Measurements from ENCODE around the gene VMAC. TPM values are rescaled to one million over a fixed set of nuclear protein-coding genes. Genes with fewer than 3 reads are reported as not detected.

The VMAC gene
- total RNA-seq, 2 donors from 2014 or later = 24.6 TPM

DNA sequence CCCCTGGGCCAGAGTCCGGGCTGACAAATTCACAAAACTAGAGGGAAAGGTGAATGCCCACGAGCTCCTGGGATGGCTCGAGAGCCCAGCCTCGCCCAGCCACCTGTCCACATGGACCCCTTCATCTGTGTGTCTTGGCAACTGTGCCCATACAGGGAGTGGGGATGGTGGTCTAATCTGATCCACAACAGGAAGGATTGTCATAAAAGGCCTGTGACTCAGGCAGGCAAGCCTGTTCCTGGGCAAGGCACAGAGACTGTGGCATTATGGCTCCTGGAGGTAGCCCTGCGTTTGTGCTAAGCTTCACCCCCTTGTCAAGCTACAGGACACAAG is 29.4 kb downstream of the VMAC start:
- no peaks in the 10 kb centered on the region for H3K27me3 Mint-ChIP-seq
- peaks cover 8% of the 10 kb centered on the region for H3K4me1 Mint-ChIP-seq
- no peaks in the 10 kb centered on the region for H3K9me3 ChIP-seq (ENCODE audit: control insufficient read depth, low read length, poor library complexity, severe bottlenecking)
- no peak overlapping the region for H3K4me3 Mint-ChIP-seq
- peaks cover 2% of the 10 kb centered on the region for H3K36me3 Mint-ChIP-seq (ENCODE audit: low read depth)
- H3K27ac Mint-ChIP-seq = no peak overlapping the region
- no peak for DNase-seq
- no peak for ATAC-seq

DNA sequence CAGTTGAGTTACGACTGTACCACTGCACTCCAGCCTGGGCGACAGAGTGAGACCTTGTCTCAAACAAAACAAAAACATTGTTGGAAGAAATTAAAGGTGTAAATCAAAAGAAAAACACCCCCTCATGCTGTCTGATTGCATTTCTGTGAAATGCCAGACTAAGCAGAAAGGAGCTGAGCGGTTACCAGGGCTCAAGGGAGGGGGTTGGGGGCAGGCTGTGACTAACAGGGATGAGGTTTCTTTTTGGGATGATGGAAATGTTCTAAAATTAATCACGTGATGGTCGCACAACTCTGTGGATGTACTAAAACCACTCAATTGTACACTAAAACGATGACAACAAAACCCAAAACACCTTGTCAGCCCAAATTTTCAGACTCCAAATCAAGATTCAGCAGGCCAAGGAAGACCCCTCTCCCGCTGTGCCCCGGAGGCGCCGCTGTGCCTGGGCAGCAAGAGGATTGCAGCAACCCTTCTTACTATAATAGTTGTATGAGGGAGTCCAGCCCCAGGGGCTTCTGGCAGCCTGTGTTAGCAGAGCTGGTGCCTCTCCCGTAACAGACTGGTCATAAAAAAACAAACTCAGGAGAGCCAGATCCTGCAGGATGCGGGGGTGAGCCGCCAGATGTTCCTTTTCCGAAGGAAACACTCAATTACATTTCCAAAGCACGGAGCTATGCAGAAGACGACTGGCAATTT is 30.3 kb downstream of the VMAC start:
- peaks cover 2% of the 10 kb centered on the region for H3K36me3 Mint-ChIP-seq (ENCODE audit: low read depth)
- H3K27ac Mint-ChIP-seq = peak overlapping the region; percentile 72
- H3K27me3 Mint-ChIP-seq = no peaks in the 10 kb centered on the region
- DNase-seq (no peak), ATAC-seq (no peak)
- H3K4me1 Mint-ChIP-seq = peaks cover 8% of the 10 kb centered on the region
- H3K4me3 Mint-ChIP-seq = no peak overlapping the region
- no peaks in the 10 kb centered on the region for H3K9me3 ChIP-seq (ENCODE audit: control insufficient read depth, low read length, poor library complexity, severe bottlenecking)

GRCh38 chr19:5935473-5936291 is 31.0 kb downstream of the VMAC start:
- no peak overlapping the region for H3K4me3 Mint-ChIP-seq
- DNase-seq = no peak
- no peaks in the 10 kb centered on the region for H3K9me3 ChIP-seq (ENCODE audit: control insufficient read depth, low read length, poor library complexity, severe bottlenecking)
- peaks cover 2% of the 10 kb centered on the region for H3K36me3 Mint-ChIP-seq (ENCODE audit: low read depth)
- H3K27ac Mint-ChIP-seq = peak overlapping the region; percentile 37
- peaks cover 8% of the 10 kb centered on the region for H3K4me1 Mint-ChIP-seq
- H3K27me3 Mint-ChIP-seq = no peaks in the 10 kb centered on the region
- ATAC-seq = no peak

- H3K36me3 Mint-ChIP-seq (ENCODE audit: low read depth) = peaks cover 2% of the 10 kb centered on the region
- H3K27ac Mint-ChIP-seq = peak overlapping the region; percentile 37
- ATAC-seq = no peak
- peaks cover 8% of the 10 kb centered on the region for H3K4me1 Mint-ChIP-seq
- H3K27me3 Mint-ChIP-seq = no peaks in the 10 kb centered on the region
- DNase-seq = no peak
- no peaks in the 10 kb centered on the region for H3K9me3 ChIP-seq (ENCODE audit: control insufficient read depth, low read length, poor library complexity, severe bottlenecking)
- H3K4me3 Mint-ChIP-seq = no peak overlapping the region
These were observed 31.6 kb downstream of the VMAC start for GRCh38 chr19:5936292-5936592.

GRCh38 chr19:5937550-5937949 is 32.9 kb downstream of the VMAC start:
- no peaks in the 10 kb centered on the region for H3K27me3 Mint-ChIP-seq
- no peak for DNase-seq
- H3K4me3 Mint-ChIP-seq = no peak overlapping the region
- H3K36me3 Mint-ChIP-seq (ENCODE audit: low read depth) = peaks cover 2% of the 10 kb centered on the region
- no peak for ATAC-seq
- peak overlapping the region; percentile 16 for H3K27ac Mint-ChIP-seq
- H3K9me3 ChIP-seq (ENCODE audit: control insufficient read depth, low read length, poor library complexity, severe bottlenecking) = no peaks in the 10 kb centered on the region
- peaks cover 11% of the 10 kb centered on the region for H3K4me1 Mint-ChIP-seq

DNA sequence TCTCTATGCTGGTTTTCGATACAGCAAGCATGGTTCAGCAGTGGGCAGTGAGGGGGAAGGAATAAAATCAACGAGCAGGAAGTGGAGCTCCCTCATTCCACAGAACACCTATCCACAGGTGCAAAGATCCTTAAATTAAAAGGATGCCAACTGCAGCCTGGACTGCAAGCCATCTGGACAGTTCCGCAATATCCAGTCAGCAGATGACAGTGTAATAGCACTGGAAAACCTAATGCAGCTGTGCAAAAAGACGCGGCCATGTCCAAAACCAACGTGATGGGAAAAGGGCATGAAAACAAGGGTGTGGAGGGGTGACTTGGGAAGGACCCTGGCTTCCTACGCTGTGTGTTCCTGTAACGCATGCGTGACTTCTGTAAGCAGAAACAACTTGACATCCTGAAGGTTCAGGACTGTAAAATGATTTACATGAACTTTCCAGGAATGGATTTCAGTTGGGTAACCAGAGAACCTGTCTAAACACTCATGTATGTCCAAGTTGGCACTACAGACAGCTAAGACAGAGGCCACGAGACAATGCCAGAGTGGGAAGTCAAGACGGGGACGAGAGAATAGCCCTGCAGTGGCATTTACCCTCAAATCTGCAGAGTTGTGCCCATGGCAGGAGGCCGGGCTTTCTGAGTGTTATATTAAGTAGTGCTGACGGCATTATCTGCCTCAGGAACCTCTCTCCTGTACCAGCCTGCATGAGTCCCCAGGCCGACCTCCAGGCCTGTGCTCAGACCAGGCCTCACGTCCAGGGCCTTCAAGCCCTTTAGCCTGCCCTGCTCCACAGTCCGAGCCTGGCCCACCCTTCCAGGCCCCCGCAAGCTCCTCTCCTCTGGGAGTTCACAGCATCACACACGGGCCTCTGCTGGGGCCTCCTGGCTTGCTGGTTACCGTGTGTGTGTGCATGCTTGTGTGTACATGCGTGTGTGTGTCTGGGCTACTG is 35.9 kb downstream of the VMAC start:
- no peak for DNase-seq
- Mint-ChIP-seq H3K27me3 (no peaks in the 10 kb centered on the region), H3K27ac (no peak overlapping the region)

DNA sequence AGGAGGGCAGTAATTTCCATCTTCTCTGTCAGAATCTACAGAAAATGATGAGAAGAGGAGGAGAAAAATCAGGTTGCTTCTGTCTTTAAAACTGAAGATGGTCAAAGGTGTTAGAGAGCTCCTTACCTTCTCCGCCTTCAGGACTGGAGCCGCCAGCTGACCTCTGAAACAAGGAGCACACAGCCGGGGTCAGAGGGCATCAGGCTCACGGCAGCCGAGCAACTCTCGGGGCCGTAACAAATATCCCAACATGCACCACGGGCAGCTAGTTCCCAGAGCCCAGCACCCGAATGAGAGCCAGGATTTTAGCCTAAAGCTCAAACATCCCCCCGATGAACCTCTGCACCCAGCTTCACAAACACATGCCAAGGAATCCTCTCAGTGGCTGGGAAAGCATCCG is 37.0 kb downstream of the VMAC start:
- no peak overlapping the region for H3K4me3 Mint-ChIP-seq
- H3K4me1 Mint-ChIP-seq = peaks cover 16% of the 10 kb centered on the region
- no peak for DNase-seq
- H3K27ac Mint-ChIP-seq = peak overlapping the region; percentile 21
- H3K9me3 ChIP-seq (ENCODE audit: control insufficient read depth, low read length, poor library complexity, severe bottlenecking) = no peaks in the 10 kb centered on the region
- H3K36me3 Mint-ChIP-seq (ENCODE audit: low read depth) = peaks cover 2% of the 10 kb centered on the region
- H3K27me3 Mint-ChIP-seq = no peaks in the 10 kb centered on the region
- no peak for ATAC-seq

More for the DNA sequence above, 35.9 kb downstream of the VMAC start:
- H3K9me3 ChIP-seq (ENCODE audit: control insufficient read depth, low read length, poor library complexity, severe bottlenecking) = no peaks in the 10 kb centered on the region
- H3K4me1 Mint-ChIP-seq = peaks cover 17% of the 10 kb centered on the region
- H3K4me3 Mint-ChIP-seq = no peak overlapping the region
- peaks cover 2% of the 10 kb centered on the region for H3K36me3 Mint-ChIP-seq (ENCODE audit: low read depth)
- ATAC-seq = no peak

DNA sequence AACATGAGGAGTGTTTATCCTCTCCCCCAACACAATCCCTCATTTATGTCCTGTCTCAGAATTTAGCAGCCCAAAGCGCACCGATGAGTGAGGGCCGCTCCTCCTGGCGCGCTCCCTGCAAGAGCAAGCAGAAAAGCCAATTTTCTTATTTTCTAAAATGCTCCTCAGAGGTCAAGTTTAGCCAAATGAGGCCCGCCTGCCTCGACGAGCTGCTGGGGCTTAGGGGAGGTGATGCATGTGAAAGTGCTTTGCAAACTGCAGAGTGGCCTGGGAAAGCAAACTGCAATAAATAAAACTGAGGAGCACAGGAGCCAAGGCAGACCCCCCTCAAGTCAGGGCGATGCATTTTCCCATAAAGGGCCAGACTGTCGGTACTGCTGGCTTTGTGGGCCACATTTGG is 38.4 kb downstream of the VMAC start:
- no peaks in the 10 kb centered on the region for H3K9me3 ChIP-seq (ENCODE audit: control insufficient read depth, low read length, poor library complexity, severe bottlenecking)
- no peaks in the 10 kb centered on the region for H3K27me3 Mint-ChIP-seq
- H3K27ac Mint-ChIP-seq = peak overlapping the region; percentile 97
- ATAC-seq (no peak), DNase-seq (no peak)
- H3K4me3 Mint-ChIP-seq = peak overlapping the region; percentile 15
- no peaks in the 10 kb centered on the region for H3K36me3 Mint-ChIP-seq (ENCODE audit: low read depth)
- H3K4me1 Mint-ChIP-seq = peaks cover 23% of the 10 kb centered on the region

DNA sequence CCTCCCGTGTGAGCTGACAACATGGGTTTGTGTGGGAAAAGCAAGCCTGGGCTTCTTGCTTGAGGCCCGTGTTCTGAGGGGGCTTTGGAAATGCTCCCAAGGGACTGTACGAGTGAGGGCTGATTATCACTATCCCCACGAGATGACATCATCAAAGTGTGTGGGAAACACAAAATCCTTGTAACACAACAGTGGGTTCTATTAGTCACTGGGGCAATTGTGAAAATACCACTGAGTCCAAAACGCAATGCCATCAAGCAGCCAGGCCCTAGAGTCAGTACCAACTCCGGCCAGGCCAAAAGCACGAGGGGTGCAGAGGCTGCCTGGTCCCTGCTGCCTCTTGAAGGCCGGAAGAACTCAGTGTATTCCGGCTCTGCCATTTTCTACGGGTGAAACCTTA is 39.0 kb downstream of the VMAC start:
- no peaks in the 10 kb centered on the region for H3K9me3 ChIP-seq (ENCODE audit: control insufficient read depth, low read length, poor library complexity, severe bottlenecking)
- peak overlapping the region; percentile 97 for H3K27ac Mint-ChIP-seq
- ATAC-seq (no peak), DNase-seq (no peak)
- no peaks in the 10 kb centered on the region for H3K36me3 Mint-ChIP-seq (ENCODE audit: low read depth)
- no peak overlapping the region for H3K4me3 Mint-ChIP-seq
- peaks cover 26% of the 10 kb centered on the region for H3K4me1 Mint-ChIP-seq
- H3K27me3 Mint-ChIP-seq = no peaks in the 10 kb centered on the region

- H3K9me3 ChIP-seq (ENCODE audit: control insufficient read depth, low read length, poor library complexity, severe bottlenecking) = no peaks in the 10 kb centered on the region
- Mint-ChIP-seq H3K4me1 (peaks cover 57% of the 10 kb centered on the region), H3K36me3 (ENCODE audit: low read depth) (no peaks in the 10 kb centered on the region), H3K27me3 (no peaks in the 10 kb centered on the region), H3K27ac (peak overlapping the region; percentile 97), H3K4me3 (peak overlapping the region; percentile 33)
- DNase-seq = no peak
- ATAC-seq = no peak
These were observed 42.8 kb downstream of the VMAC start for GRCh38 chr19:5947435-5947834.

DNA sequence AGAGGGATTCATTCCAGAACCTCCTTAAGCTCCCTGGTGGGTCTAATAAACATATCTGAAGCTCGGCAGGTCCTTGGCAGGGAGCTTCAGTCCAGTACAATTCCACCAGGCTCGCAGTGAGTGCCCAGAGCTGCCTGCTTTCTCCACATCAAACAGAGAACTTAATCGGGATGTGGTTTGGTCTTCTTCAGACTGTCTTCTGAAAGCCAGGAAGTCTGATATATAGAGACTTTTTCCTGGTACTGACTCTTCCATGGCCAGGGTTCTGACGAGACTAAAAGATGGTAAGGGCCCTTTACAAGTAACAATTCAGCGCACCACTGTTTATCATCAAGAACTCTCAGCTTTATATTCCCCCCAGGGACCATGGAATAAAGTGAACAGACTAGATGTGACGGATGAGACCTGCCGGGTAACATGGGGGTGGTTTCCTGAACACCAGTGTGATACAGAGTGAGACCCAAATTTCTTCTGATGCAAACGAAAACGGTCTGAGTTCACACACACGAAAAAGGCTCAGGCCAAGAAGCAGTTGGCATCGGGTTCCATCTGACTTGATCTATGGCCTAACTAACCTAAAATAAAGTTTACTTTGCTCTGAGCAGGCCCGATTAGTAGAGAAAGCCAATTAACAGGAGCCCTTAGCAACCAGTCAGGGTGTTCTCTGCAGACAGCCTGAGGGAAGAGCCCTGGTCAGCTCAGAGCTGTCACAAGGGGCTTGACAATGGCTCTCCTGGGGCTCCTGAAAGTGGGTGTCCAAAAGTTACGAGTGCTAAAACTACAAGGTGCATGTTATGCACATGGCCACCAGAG is 44.3 kb downstream of the VMAC start:
- Mint-ChIP-seq H3K36me3 (ENCODE audit: low read depth) (no peaks in the 10 kb centered on the region), H3K4me3 (peak overlapping the region; percentile 87), H3K4me1 (peaks cover 70% of the 10 kb centered on the region), H3K27me3 (no peaks in the 10 kb centered on the region), H3K27ac (peak overlapping the region; percentile 97)
- H3K9me3 ChIP-seq (ENCODE audit: control insufficient read depth, low read length, poor library complexity, severe bottlenecking) = no peaks in the 10 kb centered on the region
- ATAC-seq = peak; percentile 25
- DNase-seq = no peak

GRCh38 chr19:5949792-5950305 is 45.2 kb downstream of the VMAC start:
- DNase-seq (no peak), ATAC-seq (peak; percentile 61)
- peak overlapping the region; percentile 97 for H3K27ac Mint-ChIP-seq
- H3K27me3 Mint-ChIP-seq = no peaks in the 10 kb centered on the region
- H3K4me1 Mint-ChIP-seq = peaks cover 73% of the 10 kb centered on the region
- H3K4me3 Mint-ChIP-seq = peak overlapping the region; percentile 87
- no peaks in the 10 kb centered on the region for H3K9me3 ChIP-seq (ENCODE audit: control insufficient read depth, low read length, poor library complexity, severe bottlenecking)
- H3K36me3 Mint-ChIP-seq (ENCODE audit: low read depth) = no peaks in the 10 kb centered on the region

All from T-helper 17 cell (primary cell).